Measurements from ENCODE around the gene KCNE2.
"Not testable (repeated sequence)": the region's sequence is repeated elsewhere in the genome, so short reads cannot be mapped to it uniquely, and the experiment has no call there.

The KCNE2 gene

GRCh38 chr21:34417448-34418077 is 53.8 kb downstream of the KCNE2 start:
- DNase-seq (ENCODE audit: low read depth), result not testable (repeated sequence)
